Endodermal cell (in vitro differentiated cells): Measurements from ENCODE around the gene BOK. TPM values are rescaled to one million over a fixed set of nuclear protein-coding genes. Genes with fewer than 3 reads are reported as not detected.

Experiments
- DNase-seq: peaks from one replicate; pipeline ENCODE4 v3.0.0-alpha.2; 2017
- H3K27ac ChIP-seq: 2 replicates; pipeline ENCODE4 v1.5.1; 2013; ENCODE audit warnings: mild to moderate bottlenecking, low read depth, low read length, moderate library complexity
- H3K27me3 ChIP-seq: 2 replicates; pipeline ENCODE4 v1.6.1; 2013; ENCODE audit warnings: mild to moderate bottlenecking, low read length, moderate library complexity; ENCODE audit not compliant: insufficient read depth, control insufficient read depth, poor library complexity, severe bottlenecking
- H3K36me3 ChIP-seq: 2 replicates; pipeline ENCODE4 v1.7.0; 2013; ENCODE audit warnings: mild to moderate bottlenecking, low read length, moderate library complexity; ENCODE audit not compliant: control insufficient read depth, insufficient read depth
- H3K4me1 ChIP-seq: one replicate; pipeline ENCODE4 v1.7.0; 2013; ENCODE audit warnings: low read length; ENCODE audit not compliant: control insufficient read depth, insufficient read depth
- H3K4me3 ChIP-seq: 2 replicates; pipeline ENCODE4 v1.5.1; 2013; ENCODE audit warnings: mild to moderate bottlenecking, low read length, moderate library complexity
- H3K9ac ChIP-seq: 2 replicates; pipeline ENCODE4 v1.6.1; 2013; ENCODE audit warnings: mild to moderate bottlenecking, low read length, moderate library complexity; ENCODE audit not compliant: poor library complexity, severe bottlenecking; ENCODE audit errors: extremely low read depth
- H3K9me3 ChIP-seq: 2 replicates; pipeline ENCODE4 v1.6.1; 2013; ENCODE audit warnings: mild to moderate bottlenecking, low read length, moderate library complexity; ENCODE audit not compliant: control insufficient read depth
- H3K27ac Mint-ChIP-seq: 2 replicates; pipeline ENCODE4 v1.8.0; 2020; ENCODE audit warnings: mixed read lengths
- H3K27me3 Mint-ChIP-seq: 2 replicates; pipeline ENCODE4 v1.8.0; 2021; ENCODE audit warnings: mild to moderate bottlenecking, mixed read lengths; ENCODE audit not compliant: insufficient read depth
- H3K36me3 Mint-ChIP-seq: 2 replicates; pipeline ENCODE4 v1.8.0; 2020; ENCODE audit warnings: low read depth, mixed read lengths
- H3K4me1 Mint-ChIP-seq: 2 replicates; pipeline ENCODE4 v1.8.0; 2020; ENCODE audit warnings: mixed read lengths
- H3K4me3 Mint-ChIP-seq: 2 replicates; pipeline ENCODE4 v1.8.0; 2020; ENCODE audit warnings: mild to moderate bottlenecking, moderate library complexity, mixed read lengths
- H3K9me3 Mint-ChIP-seq: 2 replicates; pipeline ENCODE4 v1.8.0; 2020; ENCODE audit warnings: mild to moderate bottlenecking, mixed read lengths
- WGBS, 2 experiments: methylation state at CpG; one replicate each; pipeline versions ENCODE4 v1.1.5 to v1.1.7; 2013; ENCODE audit warnings: missing lambda C conversion rate in 2 of 2, mixed read lengths in 1 of 2; ENCODE audit not compliant: insufficient coverage in 1 of 2, insufficient read length in 1 of 2; 5-methylcytosine and 5-hydroxymethylcytosine counted together
- total RNA-seq, 2 donors: library from RNA; stranded (reverse); fragmentation: NEBNext Ultra II Directional in 1 of 2; extraction: Animal tissue kit (Norgen Biotek cat#: 25700) in 1 of 2; gene quantifications; 2 replicates in 1 of 2; 3 replicates in 1 of 2; pipeline ENCODE4 v1.2.1, GENCODE V29; 2021
- TF ChIP-seq, protein P1 (sequence below): fragments of 200-600 bp; sonication (generic); conservative IDR thresholded peaks from 2 replicates; pipeline ENCODE4 v1.5.0; 2021; ENCODE audit warnings: antibody characterized with exemption, mild to moderate bottlenecking

BOK gene
- total RNA-seq, 2 donors from 2014 or later = 23.4 to 24.5 TPM

DNA sequence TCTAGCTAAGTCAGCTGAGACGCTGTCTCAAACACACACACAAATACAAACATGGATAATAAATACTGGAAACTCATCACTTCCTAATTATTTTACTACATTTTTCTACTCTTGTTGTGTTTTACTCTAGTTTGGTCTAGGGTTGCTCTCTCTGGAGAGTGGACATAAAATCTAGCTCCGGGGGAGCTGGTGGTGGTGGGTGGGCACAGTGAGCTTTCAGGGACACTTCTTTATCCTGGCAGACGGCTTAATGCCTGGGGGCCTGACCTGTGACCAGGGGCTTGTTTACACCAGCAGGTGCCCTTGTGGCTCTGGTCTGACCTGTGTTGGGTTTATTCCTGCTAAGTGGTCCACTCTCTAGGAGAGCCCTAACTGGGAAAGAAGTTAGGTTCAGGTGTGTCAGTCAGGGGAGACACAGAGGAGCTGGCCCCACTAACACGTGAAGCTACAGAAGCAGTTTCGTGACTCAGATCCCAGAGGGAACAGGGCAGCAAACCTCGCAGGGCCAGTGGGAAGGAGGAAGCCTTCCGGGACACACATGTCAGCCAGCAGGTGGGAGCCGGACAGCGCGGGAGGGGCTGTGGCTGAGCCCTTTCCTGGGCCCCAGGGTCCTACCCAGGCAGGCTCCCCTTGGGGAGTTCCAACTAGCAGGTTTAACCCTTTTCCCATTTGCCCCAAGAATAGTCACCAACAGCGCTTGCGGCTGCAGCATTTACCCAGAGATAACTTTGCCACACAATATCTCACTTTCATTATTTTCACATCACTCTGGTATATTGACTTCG is 22.5 kb upstream of the BOK start:
- Histone ChIP-seq H3K27ac (no peak overlapping the region), H3K36me3 (no peaks in the 10 kb centered on the region), H3K4me3 (no peak overlapping the region), H3K4me1 (no peaks in the 10 kb centered on the region), H3K9me3 (no peaks in the 10 kb centered on the region), H3K27me3 (peaks cover 10% of the 10 kb centered on the region), H3K9ac (no peak overlapping the region)
- Mint-ChIP-seq H3K4me1 (peaks cover 3% of the 10 kb centered on the region), H3K27me3 (peaks cover 22% of the 10 kb centered on the region), H3K9me3 (no peaks in the 10 kb centered on the region), H3K27ac (no peak overlapping the region), H3K36me3 (no peaks in the 10 kb centered on the region), H3K4me3 (no peak overlapping the region)
- no peak for DNase-seq
- WGBS, 2 experiments = 87 to 95% methylated on average over 4 to 13 of the region's 13 CpGs
- TF ChIP-seq, protein P1, sequence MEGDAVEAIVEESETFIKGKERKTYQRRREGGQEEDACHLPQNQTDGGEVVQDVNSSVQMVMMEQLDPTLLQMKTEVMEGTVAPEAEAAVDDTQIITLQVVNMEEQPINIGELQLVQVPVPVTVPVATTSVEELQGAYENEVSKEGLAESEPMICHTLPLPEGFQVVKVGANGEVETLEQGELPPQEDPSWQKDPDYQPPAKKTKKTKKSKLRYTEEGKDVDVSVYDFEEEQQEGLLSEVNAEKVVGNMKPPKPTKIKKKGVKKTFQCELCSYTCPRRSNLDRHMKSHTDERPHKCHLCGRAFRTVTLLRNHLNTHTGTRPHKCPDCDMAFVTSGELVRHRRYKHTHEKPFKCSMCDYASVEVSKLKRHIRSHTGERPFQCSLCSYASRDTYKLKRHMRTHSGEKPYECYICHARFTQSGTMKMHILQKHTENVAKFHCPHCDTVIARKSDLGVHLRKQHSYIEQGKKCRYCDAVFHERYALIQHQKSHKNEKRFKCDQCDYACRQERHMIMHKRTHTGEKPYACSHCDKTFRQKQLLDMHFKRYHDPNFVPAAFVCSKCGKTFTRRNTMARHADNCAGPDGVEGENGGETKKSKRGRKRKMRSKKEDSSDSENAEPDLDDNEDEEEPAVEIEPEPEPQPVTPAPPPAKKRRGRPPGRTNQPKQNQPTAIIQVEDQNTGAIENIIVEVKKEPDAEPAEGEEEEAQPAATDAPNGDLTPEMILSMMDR = no peak

DNA sequence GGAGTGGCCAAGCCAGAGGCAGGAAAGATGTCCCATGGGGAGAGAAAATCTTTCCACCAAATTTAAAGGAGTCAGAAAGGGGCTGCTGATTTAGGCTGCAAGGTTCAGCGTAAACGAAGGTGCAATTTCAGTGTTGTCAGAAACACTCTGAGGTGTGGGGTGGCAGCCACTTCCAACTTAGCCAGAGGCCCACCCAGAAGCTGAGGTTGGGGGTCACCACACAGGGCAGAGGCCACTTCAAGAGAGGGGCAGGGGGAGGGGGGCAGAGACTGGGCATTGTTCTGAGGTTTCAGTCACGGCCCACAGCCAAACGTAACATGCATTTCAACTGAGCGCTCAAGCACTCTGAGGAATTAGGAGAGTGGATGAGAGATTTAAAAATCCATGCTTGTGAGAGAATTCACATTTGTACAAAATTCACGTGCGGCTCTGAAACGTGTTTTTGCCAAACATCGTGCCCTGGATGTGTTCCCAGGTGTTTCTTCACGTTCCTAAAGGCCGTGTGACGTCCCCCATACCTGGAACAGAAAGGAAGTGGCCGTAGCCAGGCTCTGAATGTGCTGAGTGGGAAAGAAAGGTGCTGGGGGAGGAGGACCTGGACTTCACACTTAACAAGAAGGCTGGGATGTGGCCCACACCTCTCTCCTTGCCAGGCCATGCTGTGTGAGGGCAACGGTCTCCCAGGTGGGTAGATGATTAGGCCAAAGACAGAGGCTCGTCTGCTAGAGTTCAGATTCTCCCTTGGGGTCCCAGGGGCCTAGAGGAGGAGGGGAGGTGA is 19.5 kb upstream of the BOK start:
- peaks cover 47% of the 10 kb centered on the region for H3K27me3 Mint-ChIP-seq
- H3K36me3 ChIP-seq = no peaks in the 10 kb centered on the region
- peaks cover 33% of the 10 kb centered on the region for H3K27me3 ChIP-seq
- no peak overlapping the region for H3K27ac ChIP-seq
- no peak overlapping the region for H3K4me3 ChIP-seq
- no peak overlapping the region for H3K27ac Mint-ChIP-seq
- H3K4me3 Mint-ChIP-seq = no peak overlapping the region
- no peaks in the 10 kb centered on the region for H3K9me3 ChIP-seq
- no peak for DNase-seq
- WGBS, 2 experiments = 91 to 95% methylated on average over 12 to 15 of the region's 15 CpGs
- TF ChIP-seq, protein P1 = no peak
- no peaks in the 10 kb centered on the region for H3K9me3 Mint-ChIP-seq
- H3K9ac ChIP-seq = no peak overlapping the region
- no peaks in the 10 kb centered on the region for H3K36me3 Mint-ChIP-seq
- H3K4me1 ChIP-seq = no peaks in the 10 kb centered on the region
- peaks cover 3% of the 10 kb centered on the region for H3K4me1 Mint-ChIP-seq

DNA sequence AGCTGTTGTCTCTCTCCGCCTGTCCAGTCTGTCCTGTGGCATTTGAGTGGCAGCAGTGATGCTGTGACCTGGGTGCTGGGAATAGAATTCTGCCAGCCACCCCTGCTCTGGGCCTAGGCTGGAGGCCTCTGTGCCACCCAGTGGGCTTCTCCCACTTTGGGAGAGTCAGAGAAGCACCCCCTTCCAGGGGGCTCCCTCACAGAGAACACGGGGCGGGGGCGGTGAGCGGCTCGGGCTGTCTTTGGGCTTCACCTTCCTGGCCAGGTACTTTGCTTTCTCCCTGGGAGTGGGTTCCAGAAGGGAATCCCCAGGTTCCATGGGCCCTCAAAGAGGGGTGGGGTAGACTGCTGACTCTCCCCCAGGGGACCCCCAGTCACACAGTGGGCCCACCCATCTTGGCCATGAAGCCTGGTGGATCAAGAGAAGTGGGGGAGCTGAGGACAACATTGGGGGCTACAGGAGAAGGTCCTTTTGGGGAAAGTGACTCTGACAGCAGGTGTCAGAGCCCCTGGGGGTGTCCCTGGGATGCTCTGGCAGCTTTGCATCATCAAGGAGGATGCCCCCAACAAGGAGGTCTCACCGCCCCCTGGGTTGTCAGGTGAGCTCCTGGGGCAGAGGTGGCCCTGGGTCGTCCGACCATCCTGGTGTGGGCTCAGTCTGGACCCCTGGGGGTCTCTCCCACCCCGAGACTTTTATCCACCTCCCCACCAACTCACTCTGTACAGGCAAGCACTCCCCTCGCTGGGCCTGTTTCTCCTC is 18.8 kb upstream of the BOK start:
- no peak overlapping the region for H3K9ac ChIP-seq
- no peak for DNase-seq
- H3K27ac ChIP-seq = no peak overlapping the region
- Mint-ChIP-seq H3K4me1 (peaks cover 3% of the 10 kb centered on the region), H3K4me3 (no peak overlapping the region), H3K9me3 (no peaks in the 10 kb centered on the region), H3K27me3 (peaks cover 47% of the 10 kb centered on the region), H3K27ac (no peak overlapping the region), H3K36me3 (no peaks in the 10 kb centered on the region)
- 92 to 100% methylated on average over 1 to 11 of the region's 11 CpGs for WGBS, 2 experiments
- TF ChIP-seq, protein P1 = no peak
- no peaks in the 10 kb centered on the region for H3K36me3 ChIP-seq
- H3K9me3 ChIP-seq = no peaks in the 10 kb centered on the region
- no peaks in the 10 kb centered on the region for H3K4me1 ChIP-seq
- H3K27me3 ChIP-seq = peaks cover 33% of the 10 kb centered on the region
- H3K4me3 ChIP-seq = no peak overlapping the region
